ENCODE results near the gene TESK2. TPM values are rescaled to one million over a fixed set of nuclear protein-coding genes. Genes with fewer than 3 reads are reported as not detected.
"Not testable (repeated sequence)": the region's sequence is repeated elsewhere in the genome, so short reads cannot be mapped to it uniquely, and the experiment has no call there.

Gene TESK2
- polyA plus RNA-seq (ENCODE audit: insufficient read length) = 1.9 TPM

DNA sequence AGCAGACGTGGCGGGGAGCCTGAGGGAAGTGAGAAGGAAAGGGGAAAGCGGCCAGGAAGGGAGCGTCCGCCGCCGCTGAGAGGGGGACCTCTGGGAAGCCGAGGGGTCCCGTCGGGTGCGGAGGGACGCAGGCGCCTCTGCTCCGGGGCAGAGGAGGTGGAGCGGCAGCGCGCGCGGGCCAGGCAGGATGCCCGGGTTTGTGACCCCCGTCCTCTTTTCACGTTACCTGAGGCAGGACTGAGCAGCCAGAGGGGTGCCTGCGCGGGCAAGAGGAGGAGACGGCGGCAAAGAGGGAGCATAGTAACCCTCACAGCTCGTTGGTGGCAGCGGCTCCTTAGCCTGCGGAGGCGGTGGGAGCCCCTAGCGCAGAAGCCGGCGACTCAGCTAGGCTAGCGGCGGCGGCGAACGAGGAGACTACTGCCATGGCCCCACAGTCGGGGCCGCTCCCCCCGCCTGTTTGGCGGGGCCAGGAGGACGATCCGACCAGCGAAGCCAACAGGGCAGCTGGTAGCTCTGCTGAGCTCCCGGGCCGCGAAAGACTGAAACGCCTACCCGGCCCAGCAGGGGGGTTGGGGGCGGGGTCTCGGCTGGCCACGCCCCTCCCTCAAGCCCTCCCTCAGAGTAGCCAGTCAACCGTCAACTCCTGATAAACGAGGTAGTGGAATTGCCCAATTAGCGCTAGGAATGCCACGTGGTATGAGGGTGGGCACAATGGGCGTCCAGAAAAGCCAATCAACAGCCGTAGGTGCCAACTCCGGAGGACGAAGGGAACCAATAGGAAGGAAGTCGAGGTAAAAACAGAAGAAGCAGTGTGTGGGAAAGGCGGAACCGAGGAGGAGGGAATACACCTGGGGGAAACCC is at the start of gene TESK2:
TSS of gene TESK2 (minus strand) at position 538 of the 861 bp plus-strand sequence. CDS start 33,378 bp downstream, outside the sequence.
- peak; percentile 96 for DNase-seq (ENCODE audit: low read depth)

- DNase-seq (ENCODE audit: low read depth) = no peak
These were observed 45.9 kb upstream of the TESK2 start for GRCh38 chr1:45536886-45537285.

DNA sequence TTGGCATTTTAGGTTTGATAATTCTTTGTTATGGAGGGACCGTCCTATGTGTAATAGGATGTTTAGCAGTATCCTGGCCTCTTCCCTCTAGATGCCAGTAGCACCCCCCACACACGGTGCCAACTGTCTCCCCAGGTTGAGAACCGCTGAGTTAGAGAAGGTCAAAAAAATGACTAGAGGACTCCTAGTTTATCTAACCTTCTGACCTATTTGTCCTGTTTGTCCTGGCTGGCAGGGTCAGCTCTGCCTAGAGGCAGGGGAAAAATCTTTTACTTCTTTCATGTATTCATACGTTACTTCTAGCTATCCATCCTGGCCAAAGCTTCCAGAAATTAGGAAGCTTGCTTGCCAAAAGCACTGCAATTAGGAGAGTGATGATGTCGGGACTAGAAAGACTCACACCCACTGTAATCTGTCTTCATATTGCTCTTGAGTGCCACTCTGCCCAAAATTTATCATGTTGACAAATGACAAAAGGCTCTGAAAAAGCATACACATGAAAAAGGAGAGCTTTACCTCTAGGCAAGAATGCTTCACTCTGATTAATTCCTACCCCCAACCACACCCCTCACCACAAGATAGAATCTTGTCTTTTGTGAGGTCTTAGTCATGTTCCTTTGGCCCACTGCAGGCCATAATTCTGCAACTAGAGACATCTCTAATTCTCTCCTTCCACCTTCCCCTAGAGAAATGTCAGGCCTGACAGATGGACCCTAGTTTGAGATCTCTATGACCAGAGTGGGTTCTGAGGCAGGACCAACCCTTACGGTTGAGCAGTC is 45.2 kb upstream of the TESK2 start:
- no peak for DNase-seq (ENCODE audit: low read depth)

DNA sequence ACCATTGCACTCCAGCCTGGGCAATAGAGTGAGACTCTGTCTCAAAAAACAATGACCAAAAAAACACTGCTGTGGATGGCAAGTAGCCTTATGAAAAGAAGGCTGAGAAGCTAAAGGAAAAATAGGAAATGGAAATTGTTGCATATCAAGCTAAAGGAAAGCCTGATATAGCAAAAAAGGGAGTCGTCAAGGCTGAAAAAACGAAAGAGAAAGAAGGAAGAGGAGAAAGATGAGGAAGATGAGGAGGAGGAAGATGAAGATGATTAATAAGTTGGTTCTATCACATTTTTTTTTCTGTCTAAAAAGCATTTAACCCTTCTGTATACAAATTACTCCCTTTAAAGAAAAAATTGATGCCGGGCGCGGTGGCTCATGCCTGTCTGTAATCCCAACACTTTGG is 40.9 kb upstream of the TESK2 start:
- DNase-seq (ENCODE audit: low read depth) = no peak

- no peak for DNase-seq (ENCODE audit: low read depth)
These were observed 39.7 kb upstream of the TESK2 start for GRCh38 chr1:45530632-45531135.

DNA sequence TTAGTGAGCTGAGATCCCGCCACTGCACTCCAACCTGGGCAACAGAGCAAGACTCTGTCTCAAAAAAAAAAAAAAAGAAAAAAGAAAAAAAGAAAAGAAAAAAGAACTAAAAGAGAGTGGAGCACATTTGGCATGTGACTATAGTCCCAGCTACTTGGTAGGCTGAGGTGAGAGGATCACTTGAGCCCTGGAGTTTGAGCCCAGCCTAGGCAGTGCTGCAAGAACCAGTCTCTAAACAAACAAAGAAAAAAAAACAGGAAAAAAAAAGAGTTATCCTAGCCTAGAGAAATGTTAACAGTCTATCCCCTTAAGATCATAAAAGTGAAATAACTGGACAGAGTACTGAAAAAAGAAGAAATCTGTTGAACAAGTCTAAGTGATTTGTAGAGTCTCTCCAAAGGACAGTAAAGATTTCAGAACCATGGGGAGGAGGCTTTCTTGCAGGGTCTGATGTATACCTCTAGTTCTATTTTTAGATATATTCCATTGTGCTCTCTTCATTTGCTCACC is 35.2 kb upstream of the TESK2 start:
- DNase-seq (ENCODE audit: low read depth) = no peak

GRCh38 chr1:45523975-45524374 is 33.0 kb upstream of the TESK2 start:
- not testable (repeated sequence) for DNase-seq (ENCODE audit: low read depth)

GRCh38 chr1:45523516-45523915 is 32.6 kb upstream of the TESK2 start:
- DNase-seq (ENCODE audit: low read depth) = not testable (repeated sequence)

GRCh38 chr1:45522324-45523104 is 31.6 kb upstream of the TESK2 start:
- DNase-seq (ENCODE audit: low read depth) = no peak

- peak; percentile 84 for DNase-seq (ENCODE audit: low read depth)
These were observed 30.7 kb upstream of the TESK2 start, which contains the start of gene PRDX1 for GRCh38 chr1:45521413-45522323. TSS of gene PRDX1 (minus strand) at chr1:45521884. CDS start at chr1:45519043, 2,841 bp downstream.

DNA sequence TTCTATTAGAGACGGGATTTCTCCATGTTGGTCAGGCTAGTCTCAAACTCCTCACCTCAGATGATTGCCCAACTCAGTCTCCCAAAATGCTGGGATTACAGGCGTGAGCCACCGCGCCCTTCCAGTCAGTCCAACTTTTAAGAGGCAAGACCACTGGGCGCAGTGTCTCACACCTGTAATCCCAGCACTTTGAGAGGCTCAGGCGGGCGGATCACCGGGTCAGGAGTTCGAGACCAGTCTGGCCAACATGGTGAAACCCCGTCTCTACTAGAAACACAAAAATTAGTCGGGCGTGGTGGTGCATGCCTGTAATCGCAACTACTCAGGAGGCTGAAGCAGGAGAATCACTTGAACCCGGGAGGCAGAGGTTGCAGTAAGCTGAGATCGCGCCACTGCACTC is 28.8 kb upstream of the TESK2 start:
- DNase-seq (ENCODE audit: low read depth) = not testable (repeated sequence)

- DNase-seq (ENCODE audit: low read depth) = no peak
These were observed 27.9 kb upstream of the TESK2 start for GRCh38 chr1:45518910-45519309.

- DNase-seq (ENCODE audit: low read depth) = not testable (repeated sequence)
These were observed 27.4 kb upstream of the TESK2 start for GRCh38 chr1:45518366-45518765.

- DNase-seq (ENCODE audit: low read depth) = no peak
These were observed 25.5 kb upstream of the TESK2 start for GRCh38 chr1:45516465-45516864.

DNA sequence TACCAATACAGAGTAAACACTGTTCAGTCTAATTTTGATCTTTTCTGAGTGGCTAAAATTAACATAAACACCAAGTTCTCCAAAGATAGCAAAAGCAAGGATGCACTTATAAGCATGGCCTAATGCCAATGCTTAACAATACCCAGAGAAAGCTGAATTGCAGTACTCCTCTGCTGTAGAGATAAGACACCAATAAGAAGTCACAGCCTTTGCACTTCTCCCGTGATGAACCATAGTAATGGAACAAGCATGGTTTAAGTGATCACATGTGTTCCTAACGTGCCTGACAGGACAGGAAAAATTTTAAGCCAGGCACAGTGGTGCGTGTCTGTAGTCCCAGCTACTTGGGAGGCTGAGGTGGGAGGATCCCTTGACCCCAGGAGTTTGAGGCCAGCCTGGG is 25.1 kb upstream of the TESK2 start:
- no peak for DNase-seq (ENCODE audit: low read depth)

GRCh38 chr1:45513532-45514260 is 22.7 kb upstream of the TESK2 start:
- not testable (repeated sequence) for DNase-seq (ENCODE audit: low read depth)

- DNase-seq (ENCODE audit: low read depth) = no peak
These were observed 21.7 kb upstream of the TESK2 start for GRCh38 chr1:45512641-45513054.

GRCh38 chr1:45510972-45511527 is 20.1 kb upstream of the TESK2 start:
- no peak for DNase-seq (ENCODE audit: low read depth)

All from forelimb muscle (tissue), 1 donor.